Measurements from ENCODE around the gene TEC. TPM values are rescaled to one million over a fixed set of nuclear protein-coding genes. Genes with fewer than 3 reads are reported as not detected.
A peak's percentile ranks its signal among the peaks of the same experiment; 100 is the strongest.

The TEC gene
- total and polyA plus RNA-seq, 8 donors: 0.81 to 7.0 (median 2.0) TPM

GRCh38 chr4:48262926-48263325 is 6.7 kb downstream of the TEC start:
- WGBS, 5 donors: 77 to 88% (median 84%) methylated on average over 3 of the region's 3 CpGs
- no peaks in the 10 kb centered on the region for H3K36me3 ChIP-seq

DNA sequence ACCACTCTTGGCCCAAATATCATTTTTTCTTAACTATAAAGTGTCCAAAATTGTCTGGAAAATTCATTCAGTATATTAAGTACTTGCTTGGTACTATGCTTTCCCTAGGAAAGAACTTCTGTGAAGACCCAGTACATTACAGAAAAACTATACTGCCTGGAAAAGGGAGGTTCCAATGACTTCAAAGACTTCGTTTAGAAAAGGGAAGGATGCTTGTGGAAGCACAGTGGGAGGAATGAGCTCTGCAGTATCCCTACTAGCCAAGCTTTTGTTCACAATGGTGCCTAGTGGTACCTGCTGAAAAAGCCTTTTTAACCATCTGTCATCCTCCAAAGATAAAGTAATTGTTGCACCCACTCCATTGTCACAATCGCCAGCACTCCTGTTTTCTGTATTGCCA is 7.2 kb downstream of the TEC start:
- H3K27ac ChIP-seq: no peak overlapping the region
- no peaks in the 10 kb centered on the region for H3K36me3 ChIP-seq
- intact Hi-C loops (cut with DNase I; ENCODE audit: low total_unique reads): no loop called here
- 70 to 88% (median 84%) methylated on average over 2 of the region's 2 CpGs for WGBS, 5 donors
- no peak overlapping the region for H3K4me3 ChIP-seq
- H3K4me1 ChIP-seq: no peaks in the 10 kb centered on the region
- no peaks in the 10 kb centered on the region for H3K27me3 ChIP-seq
- TF ChIP-seq, protein P1, sequence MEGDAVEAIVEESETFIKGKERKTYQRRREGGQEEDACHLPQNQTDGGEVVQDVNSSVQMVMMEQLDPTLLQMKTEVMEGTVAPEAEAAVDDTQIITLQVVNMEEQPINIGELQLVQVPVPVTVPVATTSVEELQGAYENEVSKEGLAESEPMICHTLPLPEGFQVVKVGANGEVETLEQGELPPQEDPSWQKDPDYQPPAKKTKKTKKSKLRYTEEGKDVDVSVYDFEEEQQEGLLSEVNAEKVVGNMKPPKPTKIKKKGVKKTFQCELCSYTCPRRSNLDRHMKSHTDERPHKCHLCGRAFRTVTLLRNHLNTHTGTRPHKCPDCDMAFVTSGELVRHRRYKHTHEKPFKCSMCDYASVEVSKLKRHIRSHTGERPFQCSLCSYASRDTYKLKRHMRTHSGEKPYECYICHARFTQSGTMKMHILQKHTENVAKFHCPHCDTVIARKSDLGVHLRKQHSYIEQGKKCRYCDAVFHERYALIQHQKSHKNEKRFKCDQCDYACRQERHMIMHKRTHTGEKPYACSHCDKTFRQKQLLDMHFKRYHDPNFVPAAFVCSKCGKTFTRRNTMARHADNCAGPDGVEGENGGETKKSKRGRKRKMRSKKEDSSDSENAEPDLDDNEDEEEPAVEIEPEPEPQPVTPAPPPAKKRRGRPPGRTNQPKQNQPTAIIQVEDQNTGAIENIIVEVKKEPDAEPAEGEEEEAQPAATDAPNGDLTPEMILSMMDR (IDR thresholded peaks at IDR 0.05): no peak
- TF ChIP-seq POLR2A (IDR thresholded peaks at IDR 0.05) (no peak), EP300 (IDR thresholded peaks at IDR 0.05) (no peak), POLR2AphosphoS5 (IDR thresholded peaks at IDR 0.05) (no peak)
- no peaks in the 10 kb centered on the region for H3K9me3 ChIP-seq
- DNase-seq: no peak

More at GRCh38 chr4:48262926-48263325, 6.7 kb downstream of the TEC start:
- Histone ChIP-seq H3K4me3 (no peak overlapping the region), H3K27me3 (no peaks in the 10 kb centered on the region), H3K9me3 (no peaks in the 10 kb centered on the region), H3K27ac (no peak overlapping the region), H3K4me1 (no peaks in the 10 kb centered on the region)
- intact Hi-C loops (cut with DNase I; ENCODE audit: low total_unique reads): no loop called here
- TF ChIP-seq POLR2AphosphoS5 (IDR thresholded peaks at IDR 0.05) (no peak), EP300 (IDR thresholded peaks at IDR 0.05) (no peak)
- no peak for DNase-seq

DNA sequence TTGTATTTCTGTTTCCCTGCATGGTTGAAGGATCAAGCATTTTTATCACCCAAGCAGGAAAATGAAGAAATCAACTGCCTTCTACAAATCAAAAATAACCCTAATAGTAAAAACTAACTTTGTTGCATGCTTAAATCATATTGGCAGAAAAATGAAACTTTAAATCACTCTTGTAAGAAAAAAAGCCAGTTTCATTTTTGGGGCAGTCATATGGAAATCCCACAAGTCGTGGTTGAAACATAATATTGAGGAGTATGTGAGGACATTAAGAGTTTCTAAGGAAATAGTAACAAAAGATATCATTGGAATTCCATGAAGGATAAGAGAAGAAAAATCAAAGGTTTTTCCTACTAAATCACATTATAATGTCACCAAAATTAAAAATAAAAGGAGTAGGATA is 8.4 kb downstream of the TEC start:
- Histone ChIP-seq H3K4me1 (no peaks in the 10 kb centered on the region), H3K9me3 (no peaks in the 10 kb centered on the region), H3K27ac (no peak overlapping the region), H3K27me3 (no peaks in the 10 kb centered on the region), H3K4me3 (no peak overlapping the region), H3K36me3 (no peaks in the 10 kb centered on the region)
- WGBS, 5 donors: 42 to 82% (median 67%) methylated on average over 1 of the region's 1 CpG
- intact Hi-C loops (cut with DNase I; ENCODE audit: low total_unique reads): no loop called here
- TF ChIP-seq, protein P1 (IDR thresholded peaks at IDR 0.05): no peak
- no peak for TF ChIP-seq POLR2AphosphoS5 (IDR thresholded peaks at IDR 0.05)
- no peak for TF ChIP-seq EP300 (IDR thresholded peaks at IDR 0.05)
- TF ChIP-seq POLR2A (IDR thresholded peaks at IDR 0.05): no peak
- no peak for DNase-seq

DNA sequence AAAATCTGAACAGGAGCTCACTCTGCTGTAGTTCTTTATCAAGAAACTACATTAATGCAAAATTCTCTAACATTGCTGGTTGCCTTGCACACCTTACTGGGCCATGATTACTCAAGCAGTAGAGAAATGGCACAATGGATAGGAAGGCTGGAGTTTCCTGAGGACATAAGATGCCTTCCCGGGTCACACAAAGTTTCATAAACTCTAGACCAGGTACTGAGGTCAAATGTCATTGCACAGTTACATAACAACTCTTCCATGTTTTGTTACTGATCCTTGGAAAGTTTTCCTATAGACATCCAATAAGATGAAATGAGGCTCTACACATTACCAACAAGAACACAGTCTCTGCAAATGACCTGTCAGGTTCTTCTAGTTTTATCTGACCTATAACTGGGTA is 9.9 kb downstream of the TEC start:
- intact Hi-C loops (cut with DNase I; ENCODE audit: low total_unique reads): no loop called here
- TF ChIP-seq EP300 (IDR thresholded peaks at IDR 0.05) (no peak), POLR2A (IDR thresholded peaks at IDR 0.05) (no peak), POLR2AphosphoS5 (IDR thresholded peaks at IDR 0.05) (no peak)
- Histone ChIP-seq H3K4me1 (peaks cover 0 to 5% (median 2%) of the 10 kb centered on the region in 4 donors), H3K27ac (no peak overlapping the region), H3K9me3 (no peaks in the 10 kb centered on the region), H3K36me3 (no peaks in the 10 kb centered on the region), H3K27me3 (no peaks in the 10 kb centered on the region), H3K4me3 (no peak overlapping the region)
- 80 to 90% (median 84%) methylated on average over 1 of the region's 1 CpG for WGBS, 5 donors
- no peak for DNase-seq

DNA sequence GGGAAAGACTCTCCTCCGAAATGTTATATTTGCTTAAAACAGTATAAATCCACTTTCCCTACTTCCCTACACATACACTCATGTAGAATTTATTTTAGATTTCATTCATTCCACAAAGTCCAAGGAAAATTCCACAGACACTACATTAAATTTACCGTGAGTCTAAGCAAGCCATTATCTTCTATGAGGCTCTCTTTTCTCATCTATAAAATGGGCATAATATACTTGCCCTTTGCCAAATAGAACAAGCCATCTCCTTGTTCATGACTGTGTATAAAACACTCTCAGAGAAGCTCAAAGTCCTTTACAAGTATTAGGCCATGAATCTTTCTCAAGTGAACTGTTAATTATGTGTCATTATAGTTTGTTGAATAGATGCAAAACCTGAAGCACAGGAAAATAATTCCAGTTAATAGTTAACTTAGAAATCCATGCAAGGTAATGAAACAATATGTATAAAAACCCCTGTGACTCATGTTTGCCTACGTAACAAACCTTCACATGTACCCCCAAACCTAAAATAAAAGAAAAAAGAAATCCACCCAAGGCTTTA is 10.7 kb downstream of the TEC start:
- WGBS, 5 donors: 84 to 91% (median 86%) methylated on average over 3 of the region's 3 CpGs

More for the DNA sequence above, 10.7 kb downstream of the TEC start:
- H3K4me3 ChIP-seq: no peak overlapping the region
- H3K4me1 ChIP-seq: peaks cover 0 to 13% (median 9%) of the 10 kb centered on the region in 4 donors
- no peaks in the 10 kb centered on the region for H3K36me3 ChIP-seq
- no peaks in the 10 kb centered on the region for H3K27me3 ChIP-seq
- peak in 1 of 2 donors; percentile 36 for DNase-seq
- no peak for TF ChIP-seq POLR2A (IDR thresholded peaks at IDR 0.05)
- TF ChIP-seq POLR2AphosphoS5 (IDR thresholded peaks at IDR 0.05): no peak
- TF ChIP-seq, protein P1 (IDR thresholded peaks at IDR 0.05): no peak
- TF ChIP-seq EP300 (IDR thresholded peaks at IDR 0.05): no peak
- no peak overlapping the region for H3K27ac ChIP-seq
- no peaks in the 10 kb centered on the region for H3K9me3 ChIP-seq
- intact Hi-C loops (cut with DNase I; ENCODE audit: low total_unique reads): no loop called here
